GM23338 (cell line): ENCODE results near the gene MAD1L1. TPM values are rescaled to one million over a fixed set of nuclear protein-coding genes. Genes with fewer than 3 reads are reported as not detected.

Source experiments
- ATAC-seq: fragments of 200-7000 bp; cut with Tn5 transposase; 3 replicates; pipeline ENCODE4 v1.9.1; 2020
- DNase-seq: peaks from one replicate; pipeline ENCODE4 v3.0.0-alpha.2; 2015; ENCODE audit warnings: low spot score
- H2AFZ ChIP-seq: fragments of 200-600 bp; sonication (generic); 2 replicates; pipeline ENCODE4 v1.8.0; 2016; ENCODE audit warnings: antibody characterized with exemption, mild to moderate bottlenecking, moderate library complexity
- H3F3A ChIP-seq: fragments of 200-600 bp; sonication (generic); replicated peaks from 2 replicates; pipeline ENCODE4 v1.8.0; 2017; ENCODE audit warnings: antibody characterized with exemption, mixed run types, low read depth
- H3K27ac ChIP-seq: fragments of 200-600 bp; sonication (generic); 2 replicates; pipeline ENCODE4 v1.6.1; 2016; ENCODE audit warnings: low read depth
- H3K27me3 ChIP-seq: fragments of 200-600 bp; sonication (generic); 2 replicates; pipeline ENCODE4 v1.8.0; 2016; ENCODE audit warnings: mild to moderate bottlenecking, mixed run types, moderate library complexity; ENCODE audit not compliant: insufficient read depth
- H3K36me3 ChIP-seq: fragments of 200-600 bp; sonication (generic); 2 replicates; pipeline ENCODE4 v1.8.0; 2016; ENCODE audit warnings: mild to moderate bottlenecking; ENCODE audit not compliant: insufficient read depth
- H3K4me1 ChIP-seq: fragments of 200-600 bp; sonication (generic); 2 replicates; pipeline ENCODE4 v1.8.0; 2016; ENCODE audit warnings: mild to moderate bottlenecking, moderate library complexity; ENCODE audit not compliant: insufficient read depth
- H3K4me2 ChIP-seq: fragments of 200-600 bp; sonication (generic); 2 replicates; pipeline ENCODE4 v1.7.1; 2017; ENCODE audit warnings: mixed run types
- H3K4me3 ChIP-seq: fragments of 200-600 bp; sonication (generic); 2 replicates; pipeline ENCODE4 v1.6.1; 2016; ENCODE audit warnings: mixed run types
- H3K79me2 ChIP-seq: fragments of 200-600 bp; sonication (generic); replicated peaks from 2 replicates; pipeline ENCODE4 v1.8.0; 2017; ENCODE audit warnings: mild to moderate bottlenecking; ENCODE audit not compliant: insufficient read depth
- H3K9me2 ChIP-seq: fragments of 200-600 bp; sonication (generic); 2 replicates; pipeline ENCODE4 v1.8.0; 2017; ENCODE audit not compliant: insufficient read depth
- H4K20me1 ChIP-seq: fragments of 200-600 bp; sonication (generic); replicated peaks from 2 replicates; pipeline ENCODE4 v1.8.0; 2017; ENCODE audit warnings: mild to moderate bottlenecking; ENCODE audit not compliant: insufficient read depth
- H3K27ac Mint-ChIP-seq: 2 replicates; pipeline ENCODE4 v1.8.0; 2020; ENCODE audit warnings: inconsistent platforms, mild to moderate bottlenecking, moderate library complexity, mixed read lengths
- H3K27me3 Mint-ChIP-seq: 3 replicates; pipeline ENCODE4 v1.8.0; 2022; ENCODE audit warnings: low read depth, mild to moderate bottlenecking, moderate library complexity, mixed read lengths, inconsistent platforms; ENCODE audit not compliant: insufficient read depth, poor library complexity
- H3K36me3 Mint-ChIP-seq: 3 replicates; pipeline ENCODE4 v1.8.0; 2021; ENCODE audit warnings: low read depth, mild to moderate bottlenecking, inconsistent platforms, moderate library complexity, mixed read lengths
- H3K4me1 Mint-ChIP-seq: 3 replicates; pipeline ENCODE4 v1.8.0; 2020; ENCODE audit warnings: mild to moderate bottlenecking, inconsistent platforms, mixed read lengths
- H3K4me3 Mint-ChIP-seq: 3 replicates; pipeline ENCODE4 v1.8.0; 2021; ENCODE audit warnings: moderate library complexity, mild to moderate bottlenecking, inconsistent platforms, mixed read lengths
- H3K9me3 Mint-ChIP-seq: 3 replicates; pipeline ENCODE4 v1.8.0; 2020; ENCODE audit warnings: moderate library complexity, mild to moderate bottlenecking, inconsistent platforms, mixed read lengths
- CREB1 ChIP-seq: fragments of 250-450 bp; sonication (Bioruptor Pico); IDR thresholded peaks from 2 replicates; pipeline ENCODE4 v1.5.0; 2020; ENCODE audit warnings: low read depth, mild to moderate bottlenecking, moderate library complexity
- EZH2phosphoT487 ChIP-seq: fragments of 200-600 bp; sonication (generic); IDR thresholded peaks from one replicate; pipeline ENCODE4 v1.8.1; 2018; ENCODE audit warnings: antibody characterized with exemption; ENCODE audit not compliant: unreplicated experiment
- JUNB ChIP-seq: IDR thresholded peaks from one replicate; pipeline ENCODE4 v1.6.1; 2016; ENCODE audit warnings: antibody characterized with exemption; ENCODE audit not compliant: unreplicated experiment
- NANOG ChIP-seq: IDR thresholded peaks from 2 replicates; pipeline ENCODE4 v1.6.1; 2016; ENCODE audit warnings: antibody characterized with exemption, borderline replicate concordance
- POLR2AphosphoS5 ChIP-seq: IDR thresholded peaks from 2 replicates; pipeline ENCODE4 v1.6.1; 2016; ENCODE audit warnings: antibody characterized with exemption, low read depth
- polyA plus RNA-seq: library from polyadenylated mRNA; unstranded; fragments of >200 nt; fragmentation: Nextera tagmentation; extraction: Ambion mirVana; gene quantifications from 2 replicates; pipeline ENCODE4 v1.2.1, GENCODE V29; 2016
- total RNA-seq: library from RNA; depleted of rRNA; stranded (reverse); fragments of >200 nt; shearing (Covaris generic); gene quantifications from 2 replicates; pipeline ENCODE4 v1.2.3, GENCODE V29; 2014
- TF ChIP-seq, protein P1 (sequence below): fragments of 250-450 bp; sonication (Bioruptor Pico); IDR thresholded peaks from 2 replicates; pipeline ENCODE4 v1.5.0; 2020; ENCODE audit warnings: mild to moderate bottlenecking, moderate library complexity
- TF ChIP-seq, protein P2 (sequence below): IDR thresholded peaks from one replicate; pipeline ENCODE4 v1.6.1; 2018; ENCODE audit warnings: antibody characterized with exemption; ENCODE audit not compliant: unreplicated experiment
- TF ChIP-seq, protein P3 (sequence below): IDR thresholded peaks from 2 replicates; pipeline ENCODE4 v1.6.1; 2016; ENCODE audit warnings: antibody characterized with exemption
- TF ChIP-seq, protein P4 (sequence below), 2 experiments: fragments of 200-600 bp in 1 of 2; sonication (generic) in 1 of 2; conservative IDR thresholded peaks; 2 replicates each; pipeline versions ENCODE4 v1.5.1 to v1.6.1; 2016 to 2017; ENCODE audit warnings: antibody characterized with exemption in 2 of 2, low read depth in 2 of 2, mild to moderate bottlenecking in 2 of 2, moderate library complexity in 1 of 2

The MAD1L1 gene
- total and polyA plus RNA-seq, 2 experiments from 2014 or later: 40.3 to 59.3 TPM

DNA sequence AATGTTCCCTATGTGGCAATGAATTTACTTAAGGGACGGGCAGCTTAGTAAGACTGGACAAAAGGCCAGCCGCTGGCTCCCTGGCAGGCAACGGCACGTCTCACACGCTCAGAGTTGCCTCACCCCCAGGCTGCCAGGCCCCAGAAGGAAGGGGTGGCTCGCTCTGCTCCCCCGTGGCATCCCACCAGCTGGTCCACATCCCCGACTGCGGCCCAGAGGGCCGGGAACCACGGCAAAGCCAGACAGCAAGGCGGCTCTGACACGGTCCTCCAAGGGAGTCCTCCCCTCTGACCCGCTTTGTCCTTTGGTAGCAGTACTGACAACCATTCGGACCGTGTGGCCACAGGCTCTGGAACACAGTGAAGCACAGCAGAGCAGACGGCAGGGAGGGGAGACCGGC, 43.4 kb upstream of the MAD1L1 start (continued):
- TF ChIP-seq, protein P1, sequence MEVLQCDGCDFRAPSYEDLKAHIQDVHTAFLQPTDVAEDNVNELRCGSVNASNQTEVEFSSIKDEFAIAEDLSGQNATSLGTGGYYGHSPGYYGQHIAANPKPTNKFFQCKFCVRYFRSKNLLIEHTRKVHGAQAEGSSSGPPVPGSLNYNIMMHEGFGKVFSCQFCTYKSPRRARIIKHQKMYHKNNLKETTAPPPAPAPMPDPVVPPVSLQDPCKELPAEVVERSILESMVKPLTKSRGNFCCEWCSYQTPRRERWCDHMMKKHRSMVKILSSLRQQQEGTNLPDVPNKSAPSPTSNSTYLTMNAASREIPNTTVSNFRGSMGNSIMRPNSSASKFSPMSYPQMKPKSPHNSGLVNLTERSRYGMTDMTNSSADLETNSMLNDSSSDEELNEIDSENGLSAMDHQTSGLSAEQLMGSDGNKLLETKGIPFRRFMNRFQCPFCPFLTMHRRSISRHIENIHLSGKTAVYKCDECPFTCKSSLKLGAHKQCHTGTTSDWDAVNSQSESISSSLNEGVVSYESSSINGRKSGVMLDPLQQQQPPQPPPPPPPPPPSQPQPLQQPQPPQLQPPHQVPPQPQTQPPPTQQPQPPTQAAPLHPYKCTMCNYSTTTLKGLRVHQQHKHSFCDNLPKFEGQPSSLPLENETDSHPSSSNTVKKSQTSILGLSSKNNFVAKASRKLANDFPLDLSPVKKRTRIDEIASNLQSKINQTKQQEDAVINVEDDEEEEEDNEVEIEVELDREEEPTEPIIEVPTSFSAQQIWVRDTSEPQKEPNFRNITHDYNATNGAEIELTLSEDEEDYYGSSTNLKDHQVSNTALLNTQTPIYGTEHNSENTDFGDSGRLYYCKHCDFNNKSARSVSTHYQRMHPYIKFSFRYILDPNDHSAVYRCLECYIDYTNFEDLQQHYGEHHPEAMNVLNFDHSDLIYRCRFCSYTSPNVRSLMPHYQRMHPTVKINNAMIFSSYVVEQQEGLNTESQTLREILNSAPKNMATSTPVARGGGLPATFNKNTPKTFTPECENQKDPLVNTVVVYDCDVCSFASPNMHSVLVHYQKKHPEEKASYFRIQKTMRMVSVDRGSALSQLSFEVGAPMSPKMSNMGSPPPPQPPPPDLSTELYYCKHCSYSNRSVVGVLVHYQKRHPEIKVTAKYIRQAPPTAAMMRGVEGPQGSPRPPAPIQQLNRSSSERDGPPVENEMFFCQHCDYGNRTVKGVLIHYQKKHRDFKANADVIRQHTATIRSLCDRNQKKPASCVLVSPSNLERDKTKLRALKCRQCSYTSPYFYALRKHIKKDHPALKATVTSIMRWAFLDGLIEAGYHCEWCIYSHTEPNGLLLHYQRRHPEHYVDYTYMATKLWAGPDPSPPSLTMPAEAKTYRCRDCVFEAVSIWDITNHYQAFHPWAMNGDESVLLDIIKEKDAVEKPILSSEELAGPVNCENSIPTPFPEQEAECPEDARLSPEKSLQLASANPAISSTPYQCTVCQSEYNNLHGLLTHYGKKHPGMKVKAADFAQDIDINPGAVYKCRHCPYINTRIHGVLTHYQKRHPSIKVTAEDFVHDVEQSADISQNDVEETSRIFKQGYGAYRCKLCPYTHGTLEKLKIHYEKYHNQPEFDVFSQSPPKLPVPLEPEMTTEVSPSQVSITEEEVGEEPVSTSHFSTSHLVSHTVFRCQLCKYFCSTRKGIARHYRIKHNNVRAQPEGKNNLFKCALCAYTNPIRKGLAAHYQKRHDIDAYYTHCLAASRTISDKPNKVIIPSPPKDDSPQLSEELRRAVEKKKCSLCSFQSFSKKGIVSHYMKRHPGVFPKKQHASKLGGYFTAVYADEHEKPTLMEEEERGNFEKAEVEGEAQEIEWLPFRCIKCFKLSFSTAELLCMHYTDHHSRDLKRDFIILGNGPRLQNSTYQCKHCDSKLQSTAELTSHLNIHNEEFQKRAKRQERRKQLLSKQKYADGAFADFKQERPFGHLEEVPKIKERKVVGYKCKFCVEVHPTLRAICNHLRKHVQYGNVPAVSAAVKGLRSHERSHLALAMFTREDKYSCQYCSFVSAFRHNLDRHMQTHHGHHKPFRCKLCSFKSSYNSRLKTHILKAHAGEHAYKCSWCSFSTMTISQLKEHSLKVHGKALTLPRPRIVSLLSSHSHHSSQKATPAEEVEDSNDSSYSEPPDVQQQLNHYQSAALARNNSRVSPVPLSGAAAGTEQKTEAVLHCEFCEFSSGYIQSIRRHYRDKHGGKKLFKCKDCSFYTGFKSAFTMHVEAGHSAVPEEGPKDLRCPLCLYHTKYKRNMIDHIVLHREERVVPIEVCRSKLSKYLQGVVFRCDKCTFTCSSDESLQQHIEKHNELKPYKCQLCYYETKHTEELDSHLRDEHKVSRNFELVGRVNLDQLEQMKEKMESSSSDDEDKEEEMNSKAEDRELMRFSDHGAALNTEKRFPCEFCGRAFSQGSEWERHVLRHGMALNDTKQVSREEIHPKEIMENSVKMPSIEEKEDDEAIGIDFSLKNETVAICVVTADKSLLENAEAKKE (CRISPR knock-in tag): no peak
- TF ChIP-seq EZH2phosphoT487: no peak
- TF ChIP-seq NANOG: no peak
- TF ChIP-seq, protein P2, sequence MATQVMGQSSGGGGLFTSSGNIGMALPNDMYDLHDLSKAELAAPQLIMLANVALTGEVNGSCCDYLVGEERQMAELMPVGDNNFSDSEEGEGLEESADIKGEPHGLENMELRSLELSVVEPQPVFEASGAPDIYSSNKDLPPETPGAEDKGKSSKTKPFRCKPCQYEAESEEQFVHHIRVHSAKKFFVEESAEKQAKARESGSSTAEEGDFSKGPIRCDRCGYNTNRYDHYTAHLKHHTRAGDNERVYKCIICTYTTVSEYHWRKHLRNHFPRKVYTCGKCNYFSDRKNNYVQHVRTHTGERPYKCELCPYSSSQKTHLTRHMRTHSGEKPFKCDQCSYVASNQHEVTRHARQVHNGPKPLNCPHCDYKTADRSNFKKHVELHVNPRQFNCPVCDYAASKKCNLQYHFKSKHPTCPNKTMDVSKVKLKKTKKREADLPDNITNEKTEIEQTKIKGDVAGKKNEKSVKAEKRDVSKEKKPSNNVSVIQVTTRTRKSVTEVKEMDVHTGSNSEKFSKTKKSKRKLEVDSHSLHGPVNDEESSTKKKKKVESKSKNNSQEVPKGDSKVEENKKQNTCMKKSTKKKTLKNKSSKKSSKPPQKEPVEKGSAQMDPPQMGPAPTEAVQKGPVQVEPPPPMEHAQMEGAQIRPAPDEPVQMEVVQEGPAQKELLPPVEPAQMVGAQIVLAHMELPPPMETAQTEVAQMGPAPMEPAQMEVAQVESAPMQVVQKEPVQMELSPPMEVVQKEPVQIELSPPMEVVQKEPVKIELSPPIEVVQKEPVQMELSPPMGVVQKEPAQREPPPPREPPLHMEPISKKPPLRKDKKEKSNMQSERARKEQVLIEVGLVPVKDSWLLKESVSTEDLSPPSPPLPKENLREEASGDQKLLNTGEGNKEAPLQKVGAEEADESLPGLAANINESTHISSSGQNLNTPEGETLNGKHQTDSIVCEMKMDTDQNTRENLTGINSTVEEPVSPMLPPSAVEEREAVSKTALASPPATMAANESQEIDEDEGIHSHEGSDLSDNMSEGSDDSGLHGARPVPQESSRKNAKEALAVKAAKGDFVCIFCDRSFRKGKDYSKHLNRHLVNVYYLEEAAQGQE: no peak

DNA sequence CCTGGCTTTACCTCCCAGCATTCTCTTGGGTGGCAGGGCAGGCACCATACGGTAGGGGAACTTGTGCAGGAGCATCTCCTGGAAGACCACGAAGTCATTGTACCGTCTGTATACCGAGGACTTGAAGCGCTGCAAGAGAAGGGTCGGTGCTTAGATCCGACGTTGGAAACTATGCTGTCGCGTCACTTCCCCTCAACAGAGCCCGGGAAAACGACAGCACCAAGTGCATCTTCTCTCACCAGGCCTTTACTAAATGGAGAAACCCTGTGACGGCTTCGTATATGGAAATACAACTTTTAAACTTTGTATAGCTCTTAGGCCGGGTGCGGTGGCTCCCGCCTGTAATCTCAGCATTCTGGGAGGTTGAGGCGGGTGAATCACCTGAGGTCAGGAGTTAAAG, 42.4 kb upstream of the MAD1L1 start:
- Histone ChIP-seq H3K9me2 (no peaks in the 10 kb centered on the region), H3K27me3 (no peaks in the 10 kb centered on the region), H3K27ac (no peak overlapping the region), H2AFZ (no peak overlapping the region), H3K79me2 (peaks cover 8% of the 10 kb centered on the region; the same call in 1 of the 2 replicates), H4K20me1 (no peaks in the 10 kb centered on the region), H3K36me3 (0 out of 2 replicates have a peak, but pooled peaks cover 2% of the 10 kb centered on the region), H3F3A (no peaks in the 10 kb centered on the region), H3K4me2 (no peak overlapping the region), H3K4me3 (no peak overlapping the region), H3K4me1 (0 out of 2 replicates have a peak, but pooled peaks cover 5% of the 10 kb centered on the region)
- no peak for ATAC-seq
- Mint-ChIP-seq H3K9me3 (no peaks in the 10 kb centered on the region), H3K4me3 (no peak overlapping the region), H3K4me1 (peaks cover 2% of the 10 kb centered on the region), H3K27me3 (peaks cover 6% of the 10 kb centered on the region), H3K27ac (no peak overlapping the region), H3K36me3 (peaks cover 18% of the 10 kb centered on the region)
- DNase-seq: no peak
- TF ChIP-seq, protein P3, sequence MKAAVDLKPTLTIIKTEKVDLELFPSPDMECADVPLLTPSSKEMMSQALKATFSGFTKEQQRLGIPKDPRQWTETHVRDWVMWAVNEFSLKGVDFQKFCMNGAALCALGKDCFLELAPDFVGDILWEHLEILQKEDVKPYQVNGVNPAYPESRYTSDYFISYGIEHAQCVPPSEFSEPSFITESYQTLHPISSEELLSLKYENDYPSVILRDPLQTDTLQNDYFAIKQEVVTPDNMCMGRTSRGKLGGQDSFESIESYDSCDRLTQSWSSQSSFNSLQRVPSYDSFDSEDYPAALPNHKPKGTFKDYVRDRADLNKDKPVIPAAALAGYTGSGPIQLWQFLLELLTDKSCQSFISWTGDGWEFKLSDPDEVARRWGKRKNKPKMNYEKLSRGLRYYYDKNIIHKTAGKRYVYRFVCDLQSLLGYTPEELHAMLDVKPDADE: no peak
- TF ChIP-seq, protein P4, sequence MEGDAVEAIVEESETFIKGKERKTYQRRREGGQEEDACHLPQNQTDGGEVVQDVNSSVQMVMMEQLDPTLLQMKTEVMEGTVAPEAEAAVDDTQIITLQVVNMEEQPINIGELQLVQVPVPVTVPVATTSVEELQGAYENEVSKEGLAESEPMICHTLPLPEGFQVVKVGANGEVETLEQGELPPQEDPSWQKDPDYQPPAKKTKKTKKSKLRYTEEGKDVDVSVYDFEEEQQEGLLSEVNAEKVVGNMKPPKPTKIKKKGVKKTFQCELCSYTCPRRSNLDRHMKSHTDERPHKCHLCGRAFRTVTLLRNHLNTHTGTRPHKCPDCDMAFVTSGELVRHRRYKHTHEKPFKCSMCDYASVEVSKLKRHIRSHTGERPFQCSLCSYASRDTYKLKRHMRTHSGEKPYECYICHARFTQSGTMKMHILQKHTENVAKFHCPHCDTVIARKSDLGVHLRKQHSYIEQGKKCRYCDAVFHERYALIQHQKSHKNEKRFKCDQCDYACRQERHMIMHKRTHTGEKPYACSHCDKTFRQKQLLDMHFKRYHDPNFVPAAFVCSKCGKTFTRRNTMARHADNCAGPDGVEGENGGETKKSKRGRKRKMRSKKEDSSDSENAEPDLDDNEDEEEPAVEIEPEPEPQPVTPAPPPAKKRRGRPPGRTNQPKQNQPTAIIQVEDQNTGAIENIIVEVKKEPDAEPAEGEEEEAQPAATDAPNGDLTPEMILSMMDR (conservative IDR thresholded peaks at IDR 0.05; ENCODE audit: low read depth in 2 of 2): no peak
- TF ChIP-seq JUNB: no peak
- no peak for TF ChIP-seq CREB1 (CRISPR knock-in tag)
- TF ChIP-seq POLR2AphosphoS5: no peak
